ENCODE results near the gene PKP3.
"Not testable (repeated sequence)": the region's sequence is repeated elsewhere in the genome, so short reads cannot be mapped to it uniquely, and the experiment has no call there.

The PKP3 gene

DNA sequence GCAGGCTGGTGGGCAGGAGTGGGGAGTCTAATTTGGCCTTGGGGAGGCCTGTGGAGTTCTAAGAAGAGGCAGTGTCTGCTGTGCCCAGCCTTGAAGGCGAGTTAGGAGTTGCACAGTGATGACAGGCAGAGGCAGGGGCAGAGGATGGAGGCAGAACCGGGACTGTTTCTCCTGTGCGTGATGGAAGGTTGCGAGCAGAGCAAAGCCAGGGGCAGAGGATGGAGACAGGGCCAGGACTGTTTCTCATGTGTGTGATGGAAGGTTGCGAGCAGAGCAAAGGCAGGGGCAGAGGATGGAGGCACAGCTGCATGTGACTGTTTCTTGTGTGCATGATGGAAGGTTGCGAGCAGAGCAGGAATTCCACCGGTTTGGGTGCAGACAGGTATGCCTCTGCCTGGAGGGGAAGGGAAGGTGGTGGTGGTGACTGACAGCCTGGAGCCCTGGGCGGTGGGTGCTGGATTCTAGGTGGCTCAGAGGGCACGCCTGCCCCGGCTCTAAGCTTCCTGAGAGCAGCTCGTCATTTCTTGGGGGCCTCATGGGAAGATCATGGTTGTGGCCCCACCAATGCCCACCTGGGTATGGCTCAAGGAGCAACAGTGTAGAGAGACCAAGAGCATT lies 16.0 kb upstream of the PKP3 start:
- no peak for DNase-seq

DNA sequence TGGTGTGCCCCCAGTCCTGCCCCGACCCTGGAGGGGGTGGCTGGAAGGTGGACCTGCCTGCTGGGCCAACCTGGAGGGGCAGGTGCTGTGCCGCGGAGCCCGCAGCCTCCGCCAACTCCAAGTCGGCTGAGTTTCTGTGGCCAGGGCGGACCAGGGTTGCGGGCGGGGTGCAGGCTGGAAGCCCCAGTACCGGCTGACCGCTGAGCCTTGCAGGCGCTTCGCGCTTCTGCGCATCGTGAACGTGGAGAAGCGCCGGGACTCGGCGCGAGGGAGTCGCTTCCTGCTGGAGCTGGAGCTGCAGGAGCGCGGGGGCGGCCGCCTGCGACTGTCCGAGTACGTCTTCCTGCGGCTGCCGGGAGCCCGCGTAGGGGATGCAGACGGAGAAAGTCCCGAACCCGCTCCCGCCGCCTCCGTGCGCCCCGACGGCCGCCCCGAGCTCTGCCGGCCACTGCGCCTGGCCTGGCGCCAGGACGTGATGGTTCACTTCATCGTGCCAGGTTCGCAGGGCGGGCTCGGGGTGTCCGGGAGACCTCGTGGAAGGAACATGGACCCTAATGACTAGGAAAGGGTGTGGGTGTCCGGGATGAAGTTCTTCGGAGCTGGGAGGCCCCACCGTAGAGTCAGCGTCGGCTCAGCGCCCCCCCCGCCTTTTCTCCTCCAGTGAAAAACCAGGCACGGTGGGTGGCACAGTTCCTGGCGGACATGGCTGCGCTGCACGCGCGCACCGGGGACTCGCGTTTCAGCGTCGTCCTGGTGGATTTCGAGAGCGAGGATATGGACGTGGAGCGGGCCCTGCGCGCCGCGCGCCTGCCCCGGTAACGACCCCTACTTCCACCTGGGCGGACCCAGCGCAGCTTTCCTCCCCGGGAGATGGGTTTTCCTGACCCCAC lies 14.6 kb upstream of the PKP3 start:
- DNase-seq: no peak

DNA sequence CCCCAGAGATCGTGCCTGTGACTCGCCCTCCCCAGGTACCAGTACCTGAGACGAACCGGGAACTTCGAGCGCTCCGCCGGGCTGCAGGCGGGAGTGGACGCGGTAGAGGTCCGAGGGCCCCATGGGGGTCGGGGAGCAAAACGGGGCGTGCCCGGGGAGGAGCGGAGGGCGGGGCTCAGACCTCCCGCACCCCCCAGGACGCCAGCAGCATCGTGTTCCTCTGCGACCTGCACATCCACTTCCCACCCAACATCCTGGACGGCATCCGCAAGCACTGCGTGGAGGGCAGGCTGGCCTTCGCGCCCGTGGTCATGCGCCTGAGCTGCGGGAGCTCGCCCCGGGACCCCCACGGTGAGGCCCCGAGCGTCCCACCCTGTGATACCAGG lies 13.9 kb upstream of the PKP3 start:
- no peak for DNase-seq

DNA sequence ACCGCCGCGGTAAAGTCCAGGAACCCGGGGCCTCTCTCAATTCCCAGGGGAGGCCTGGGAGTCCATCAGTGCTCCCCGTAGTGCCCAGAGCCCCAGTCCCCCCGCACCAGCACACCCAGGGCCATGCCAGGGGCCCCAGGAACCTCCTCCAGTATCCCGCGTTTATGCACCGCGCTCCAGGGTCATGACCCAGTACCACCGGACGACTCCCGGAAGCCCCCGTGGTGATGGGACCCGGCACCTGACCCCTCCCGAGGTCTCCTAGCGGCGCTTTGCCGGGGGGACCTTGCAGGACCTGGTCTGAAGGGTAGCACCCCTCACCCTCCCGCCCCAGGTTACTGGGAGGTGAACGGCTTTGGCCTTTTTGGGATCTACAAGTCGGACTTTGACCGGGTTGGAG lies 13.5 kb upstream of the PKP3 start:
- DNase-seq: no peak

DNA sequence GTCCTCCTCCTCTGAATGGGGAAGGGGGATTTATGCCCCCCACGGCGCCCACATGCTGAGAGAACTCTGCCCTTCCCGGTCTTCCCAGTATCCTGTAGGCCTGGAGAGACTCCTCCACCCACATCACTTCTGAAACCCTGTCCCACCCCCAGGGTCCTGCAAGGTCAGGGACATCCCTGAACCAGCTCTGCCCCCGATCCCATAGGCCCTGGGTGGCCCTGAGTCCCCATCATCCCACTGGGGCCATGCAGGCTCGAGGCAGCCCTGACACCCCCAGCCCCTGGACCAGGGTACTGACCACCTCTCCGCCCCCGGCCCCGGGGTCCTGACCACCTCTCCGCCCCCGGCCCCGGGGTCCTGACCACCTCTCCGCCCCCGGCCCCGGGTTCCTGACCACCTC lies 13.0 kb upstream of the PKP3 start:
- no peak for DNase-seq

DNA sequence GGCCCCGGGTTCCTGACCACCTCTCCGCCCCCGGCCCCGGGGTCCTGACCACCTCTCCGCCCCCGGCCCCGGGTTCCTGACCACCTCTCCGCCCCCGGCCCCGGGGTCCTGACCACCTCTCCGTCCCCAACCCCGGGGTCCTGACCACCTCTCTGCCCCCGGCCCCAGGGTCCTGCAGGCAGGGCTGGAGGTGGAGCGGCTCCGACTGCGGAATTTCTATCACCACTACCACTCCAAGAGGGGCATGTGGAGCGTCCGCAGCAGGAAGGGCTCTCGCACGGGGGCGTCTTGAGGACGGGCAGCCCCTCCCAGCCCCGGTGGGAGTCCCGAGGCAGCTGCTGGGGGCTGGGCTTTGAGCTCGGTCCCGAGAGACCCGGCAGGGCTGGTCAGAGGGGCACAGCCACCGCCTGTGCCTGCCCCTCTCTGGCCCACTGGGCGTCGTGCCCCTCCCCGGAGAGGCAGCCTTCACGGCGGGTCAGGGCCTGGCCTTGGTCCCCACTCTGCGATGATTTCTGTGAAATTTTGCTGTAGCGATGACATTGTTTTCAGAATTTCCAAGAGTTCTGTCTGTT lies 12.4 kb upstream of the PKP3 start:
- no peak for DNase-seq

DNA sequence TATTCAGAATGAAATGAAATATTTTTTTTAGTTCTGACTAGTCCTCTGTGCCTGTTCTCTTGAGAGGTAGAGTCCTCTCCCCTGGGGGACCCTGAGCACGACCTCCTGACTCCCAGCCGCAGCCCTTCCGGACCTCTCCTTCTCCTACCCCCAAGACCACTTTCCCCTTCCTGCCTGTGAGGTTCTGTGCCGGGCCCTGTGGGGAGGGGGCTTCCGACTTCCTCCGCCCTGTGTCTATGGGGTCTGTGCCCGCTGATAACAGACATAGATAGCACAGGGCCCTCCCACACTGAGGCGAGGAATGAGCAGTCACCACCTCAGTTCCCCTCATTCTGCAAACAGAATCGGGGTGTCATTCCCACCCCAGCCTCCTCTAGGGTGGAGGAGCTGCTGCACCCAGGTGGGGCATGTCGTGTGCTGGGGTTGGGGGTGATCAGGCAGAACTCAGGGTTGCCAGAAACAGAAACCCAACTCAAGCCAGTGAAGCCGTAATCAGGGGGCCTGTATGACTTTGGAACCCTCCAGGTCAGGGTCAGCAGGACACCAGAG lies 11.9 kb upstream of the PKP3 start:
- DNase-seq: no peak

DNA sequence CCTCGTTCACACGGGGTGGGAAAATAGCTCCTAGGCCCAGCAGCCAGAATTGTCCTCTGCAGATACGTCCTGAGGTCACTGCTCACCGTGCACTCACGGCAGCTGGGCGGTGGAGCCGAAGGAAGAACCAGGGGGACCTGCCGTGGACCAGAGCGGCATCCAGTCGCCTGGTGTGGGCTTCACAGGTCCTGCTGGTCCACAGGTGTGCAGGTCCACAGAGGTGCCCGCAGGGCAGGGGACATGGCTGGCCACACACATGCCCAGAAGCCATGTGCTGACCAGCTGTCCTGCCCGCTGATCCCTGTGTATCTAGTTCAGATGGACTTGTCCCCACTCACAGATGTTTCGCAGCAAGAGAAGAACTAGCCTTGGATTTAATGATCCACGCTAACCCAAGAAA lies 10.6 kb upstream of the PKP3 start:
- no peak for DNase-seq

DNA sequence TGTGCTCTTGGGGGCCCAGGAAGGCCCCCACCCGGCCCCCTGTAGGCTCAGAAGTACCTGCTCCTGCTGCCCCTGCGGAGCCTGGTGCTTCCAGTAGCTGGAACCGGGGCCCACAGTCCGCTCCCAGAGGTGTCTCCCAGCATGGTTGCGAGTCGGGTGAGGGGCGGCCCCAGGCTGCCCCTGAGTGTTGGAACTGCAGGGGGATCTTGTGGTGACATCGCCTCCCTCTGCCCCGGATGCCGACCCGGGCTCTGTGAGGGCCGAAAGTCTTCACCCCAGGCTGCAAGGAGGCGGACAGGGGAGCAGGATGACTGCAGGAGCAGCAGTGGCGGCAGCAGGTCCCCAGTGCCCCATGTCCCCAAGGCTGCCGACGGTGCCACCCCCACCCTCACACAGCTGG lies 9.5 kb upstream of the PKP3 start:
- no peak for DNase-seq

DNA sequence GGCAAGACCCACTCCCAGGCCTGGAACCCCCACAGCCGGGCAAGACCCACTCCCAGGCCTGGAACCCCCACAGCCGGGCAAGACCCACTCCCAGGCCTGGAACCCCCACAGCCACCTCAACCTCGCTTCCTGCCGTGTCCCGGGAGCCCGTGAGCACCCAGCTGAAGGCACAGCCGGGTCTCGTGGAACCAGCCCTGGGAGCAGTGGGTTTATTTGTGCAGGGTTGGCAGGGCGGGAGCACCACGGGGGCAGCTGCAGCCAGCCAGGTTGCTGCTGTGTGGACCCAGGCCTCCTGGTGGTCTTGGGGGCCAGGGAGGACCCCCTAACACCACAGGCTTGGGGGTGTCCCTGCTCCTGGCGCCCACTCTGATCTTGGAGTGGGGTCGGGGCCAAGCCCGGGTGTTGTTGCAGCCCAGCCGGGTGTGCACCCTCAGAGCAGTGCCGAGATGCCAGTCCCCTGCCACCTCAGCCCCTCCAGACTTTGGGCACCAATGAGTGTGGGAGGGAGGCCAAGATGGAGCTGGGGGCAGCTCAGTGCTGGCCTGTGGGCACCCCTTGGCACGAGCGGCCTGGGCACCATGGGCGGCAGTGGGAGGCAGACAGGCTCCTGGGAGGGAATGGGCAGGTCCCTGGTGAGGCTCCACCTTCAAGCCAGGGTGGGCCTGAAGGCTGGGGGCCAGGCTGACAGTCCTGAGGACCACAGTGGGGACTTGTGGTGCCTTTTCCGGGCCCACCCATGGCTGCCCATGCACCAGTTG lies 8.2 kb upstream of the PKP3 start:
- no peak for DNase-seq

DNA sequence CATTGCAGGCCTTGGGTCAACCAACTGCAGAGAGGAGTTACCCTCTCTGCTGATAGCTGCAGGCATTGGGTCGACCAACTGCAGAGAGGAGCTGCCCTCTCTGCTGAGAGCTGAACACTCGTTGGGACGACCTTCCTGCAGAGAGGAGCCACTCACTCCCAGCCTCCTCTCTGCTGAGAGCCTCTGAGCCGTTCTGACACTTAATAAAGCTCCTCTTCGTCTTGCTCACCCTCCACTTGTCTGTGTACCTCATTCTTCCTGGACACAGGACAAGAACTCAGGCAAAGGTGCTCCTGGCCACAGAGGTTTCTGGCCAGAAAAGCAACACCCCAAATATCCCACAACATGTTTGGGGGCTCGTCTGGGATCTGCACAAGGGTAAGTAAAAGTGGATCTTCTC lies 7.5 kb upstream of the PKP3 start:
- no peak for DNase-seq

DNA sequence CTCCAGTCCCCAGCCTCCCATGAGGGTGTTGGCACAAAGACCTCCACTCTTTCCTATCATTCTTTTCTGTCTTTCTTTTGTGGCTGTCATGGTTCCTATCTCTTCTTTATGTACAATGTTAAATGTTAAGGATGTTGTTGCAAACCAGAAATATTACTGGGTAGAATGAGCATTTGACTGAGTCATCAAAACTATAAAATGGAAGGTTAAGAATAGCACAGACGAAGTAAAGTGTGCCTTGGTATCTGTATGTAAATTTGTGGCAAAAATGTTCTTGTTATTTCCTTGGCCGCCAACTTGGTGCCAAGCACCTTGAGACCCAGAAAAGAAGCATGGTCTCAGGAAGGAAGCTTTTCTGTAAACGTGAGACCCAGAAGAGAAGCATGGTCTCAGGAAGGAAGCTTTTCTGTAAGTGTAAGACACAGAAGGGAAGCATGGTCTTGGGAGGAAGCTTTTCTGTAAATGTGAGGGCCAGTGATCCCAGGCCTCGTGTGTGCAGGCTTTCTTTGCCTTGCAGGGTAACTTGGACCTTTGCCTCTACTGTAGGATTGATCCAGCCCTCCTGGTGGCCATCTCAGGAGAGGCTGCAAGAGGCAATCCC lies 6.7 kb upstream of the PKP3 start:
- no peak for DNase-seq

DNA sequence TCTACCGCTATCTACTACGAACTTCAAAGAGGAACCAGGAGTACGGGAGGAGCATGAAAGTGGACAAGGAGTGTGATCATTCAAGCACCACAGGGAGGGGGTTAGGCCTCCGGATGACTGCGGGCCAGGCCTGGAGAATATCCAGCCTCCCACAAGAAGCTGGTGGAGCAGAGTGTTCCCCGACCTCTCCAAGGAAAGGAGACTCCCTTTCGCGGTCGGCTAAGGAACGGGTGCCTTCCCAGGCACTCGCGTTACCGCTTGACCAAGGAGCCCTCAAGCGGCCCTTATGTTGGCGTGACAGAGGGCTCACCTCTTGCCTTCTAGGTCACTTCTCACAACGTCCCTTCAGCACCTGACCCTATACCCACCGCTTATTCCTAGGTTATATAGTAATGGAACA lies 4.6 kb upstream of the PKP3 start:
- not testable (repeated sequence) for DNase-seq

DNA sequence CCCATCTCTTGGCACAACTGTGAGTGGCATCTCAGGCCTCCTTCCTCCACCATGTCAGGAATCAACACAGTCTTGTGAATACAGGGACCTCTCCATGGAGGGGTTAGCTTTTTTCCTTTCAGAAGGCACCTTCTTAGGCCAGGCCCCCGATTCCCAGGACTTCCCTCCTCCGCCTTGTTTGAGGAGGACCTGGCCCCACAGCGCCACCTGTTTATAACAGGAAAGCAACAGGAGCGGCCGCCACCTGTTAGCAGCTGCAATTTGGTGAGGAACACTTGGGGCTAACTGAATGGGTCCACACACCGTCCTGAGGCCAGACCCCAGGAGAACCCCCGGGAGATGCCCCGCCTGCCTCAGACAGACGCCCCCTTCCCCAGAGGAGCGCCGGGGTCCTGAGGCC lies 3.8 kb upstream of the PKP3 start:
- no peak for DNase-seq

DNA sequence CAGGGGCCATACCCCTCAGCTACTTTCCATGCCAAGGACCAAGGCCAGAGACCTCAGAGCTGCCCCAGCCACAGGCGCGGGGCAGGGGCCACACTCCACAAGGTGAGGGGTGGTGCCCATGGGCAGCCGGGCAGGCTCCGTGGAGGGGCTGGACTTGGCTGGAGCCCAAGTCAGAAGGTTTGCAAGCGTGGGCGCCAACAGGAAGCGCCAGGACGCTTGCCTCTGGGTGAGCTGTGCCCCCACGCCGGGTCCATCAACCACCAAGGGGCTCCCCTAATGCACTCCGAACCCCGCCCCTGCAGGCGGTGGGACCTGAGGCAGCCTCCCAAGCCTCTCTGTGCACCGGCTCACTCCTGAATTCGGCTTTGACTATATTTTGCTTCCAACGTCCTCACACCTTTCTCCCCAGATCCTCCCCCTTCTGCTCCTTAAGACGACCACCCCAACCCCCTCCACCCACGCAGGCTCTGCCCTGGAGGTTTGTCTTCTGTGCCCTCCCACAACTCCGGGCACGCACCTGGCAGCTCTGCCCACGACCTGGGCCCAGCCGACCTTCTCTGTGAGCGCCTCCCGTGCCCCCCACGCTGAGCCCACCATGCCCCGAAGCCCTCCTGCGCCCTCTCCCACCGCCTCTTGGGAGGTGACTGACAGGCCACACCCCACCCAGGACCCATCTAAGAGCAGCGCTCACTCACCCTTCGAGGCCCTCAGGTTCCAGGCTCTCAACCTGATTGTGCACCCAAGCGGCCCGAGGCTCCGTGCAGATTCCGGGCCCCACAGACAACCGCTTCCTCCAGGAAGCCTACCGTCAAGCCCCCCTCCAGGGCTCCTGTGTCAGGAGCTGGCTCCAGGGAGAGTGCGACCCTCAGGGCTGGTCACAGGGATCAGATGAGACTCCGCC lies 2.6 kb upstream of the PKP3 start:
- DNase-seq: no peak

DNA sequence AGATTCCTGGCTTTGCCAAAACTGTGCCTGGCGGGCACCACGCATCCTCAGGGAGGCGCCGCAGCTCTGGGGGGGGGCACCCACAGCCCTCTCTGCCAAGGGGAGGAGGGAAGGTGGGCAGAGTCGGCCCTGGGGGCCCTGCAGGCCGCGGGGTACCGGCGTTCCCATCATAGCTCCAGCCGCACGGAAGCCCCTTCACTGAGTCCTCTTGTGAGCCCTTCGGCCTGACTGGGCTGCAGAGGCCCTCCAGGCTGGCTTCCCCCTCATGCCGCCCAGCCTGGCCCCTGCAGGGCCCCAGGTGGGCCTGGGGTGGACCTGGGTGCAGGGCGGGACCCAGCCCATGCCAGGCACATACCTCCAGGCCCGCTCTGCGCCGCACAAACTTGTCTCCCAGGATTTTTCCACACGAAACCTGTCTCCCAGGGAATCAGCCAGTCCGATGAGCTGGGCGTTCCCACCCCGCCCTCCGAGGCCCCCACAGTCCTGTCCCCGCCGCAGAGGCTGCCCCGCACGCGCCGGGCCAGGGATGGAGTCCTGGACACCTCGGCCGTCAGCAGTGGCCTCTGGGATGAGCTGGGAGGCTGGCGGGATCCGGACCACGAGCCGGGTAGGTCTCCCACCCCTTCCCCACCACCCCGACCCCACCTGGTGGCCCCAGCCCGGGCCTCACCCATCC lies 1.8 kb upstream of the PKP3 start:
- DNase-seq: no peak

DNA sequence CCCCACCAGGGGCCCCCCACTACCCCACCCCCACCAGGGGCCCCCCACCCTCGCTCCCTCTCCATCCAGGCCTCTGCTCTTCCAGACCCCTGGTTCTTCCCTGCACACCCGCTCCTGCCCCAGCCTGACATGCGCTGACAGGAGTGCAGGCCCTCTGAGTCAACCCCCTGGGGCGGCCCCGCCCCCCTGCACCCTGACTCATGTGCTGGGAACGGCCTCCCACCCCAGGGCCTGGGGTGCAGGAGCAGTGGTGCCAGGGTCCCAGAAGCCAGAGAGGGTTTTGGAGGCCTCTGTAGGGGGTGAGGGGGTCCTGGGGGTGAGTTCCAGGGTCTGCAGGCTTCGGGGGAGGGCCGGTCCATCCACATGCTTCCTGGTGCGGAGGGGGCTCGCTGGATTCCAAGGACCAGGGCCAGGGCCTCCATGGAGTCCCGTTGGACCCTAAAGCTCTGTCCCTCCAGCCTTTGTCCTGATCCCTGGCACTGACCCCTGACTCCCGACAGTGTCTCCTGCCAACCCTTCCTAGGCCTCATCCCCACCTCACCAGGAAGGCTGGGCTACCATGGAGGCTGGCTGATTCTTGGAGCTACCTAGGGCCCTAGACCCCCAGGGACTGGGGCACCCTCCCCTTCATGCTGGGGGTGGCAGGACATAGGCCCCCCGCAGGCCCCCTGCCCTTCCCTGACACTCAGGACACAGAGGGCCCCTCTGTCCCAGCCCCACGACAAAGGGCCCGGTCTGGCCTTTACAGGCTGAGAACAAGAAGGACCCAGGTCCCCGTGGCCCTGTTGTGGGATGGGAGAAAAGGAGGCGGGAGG lies 583 bp upstream of the PKP3 start:
- no peak for DNase-seq

DNA sequence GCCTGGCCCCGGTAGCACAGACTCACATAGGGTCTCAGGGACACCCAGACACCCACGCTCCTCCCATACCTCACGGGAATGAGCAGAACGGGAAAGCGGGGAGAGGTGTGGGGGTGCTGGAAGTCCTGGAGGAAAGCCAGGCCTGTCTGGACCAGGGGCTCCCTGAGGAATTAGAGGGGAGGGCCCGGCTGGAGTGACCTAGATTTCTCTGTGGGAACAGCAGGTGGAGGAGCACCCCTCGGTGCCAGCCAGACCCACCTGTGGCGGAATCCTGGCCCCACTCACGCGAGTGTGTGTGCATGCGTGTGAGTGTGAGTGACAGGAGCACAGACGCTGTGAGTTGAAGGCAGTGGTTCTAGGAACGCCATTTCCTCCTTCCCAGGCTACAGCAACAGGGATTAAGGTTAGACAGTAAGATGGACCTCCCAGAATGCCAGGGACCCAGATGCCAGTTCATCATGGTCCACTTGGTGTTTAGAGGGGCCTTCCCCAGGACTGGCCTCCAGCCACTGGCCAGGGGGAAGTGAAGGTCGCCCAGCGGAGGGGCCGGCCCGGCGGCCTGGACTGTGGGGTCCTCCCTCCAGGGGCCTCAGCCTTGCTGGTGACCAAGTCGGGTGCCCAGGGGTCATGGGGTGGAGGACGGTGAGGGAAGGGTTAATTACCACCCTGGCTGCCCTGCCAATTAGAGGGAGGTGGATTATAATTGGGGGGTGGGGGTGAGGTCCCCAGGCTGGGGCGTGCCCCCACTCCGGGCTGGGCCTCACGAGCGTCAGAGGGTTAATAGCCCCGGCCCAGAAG lies 1.0 kb downstream of the PKP3 start:
- DNase-seq: no peak

DNA sequence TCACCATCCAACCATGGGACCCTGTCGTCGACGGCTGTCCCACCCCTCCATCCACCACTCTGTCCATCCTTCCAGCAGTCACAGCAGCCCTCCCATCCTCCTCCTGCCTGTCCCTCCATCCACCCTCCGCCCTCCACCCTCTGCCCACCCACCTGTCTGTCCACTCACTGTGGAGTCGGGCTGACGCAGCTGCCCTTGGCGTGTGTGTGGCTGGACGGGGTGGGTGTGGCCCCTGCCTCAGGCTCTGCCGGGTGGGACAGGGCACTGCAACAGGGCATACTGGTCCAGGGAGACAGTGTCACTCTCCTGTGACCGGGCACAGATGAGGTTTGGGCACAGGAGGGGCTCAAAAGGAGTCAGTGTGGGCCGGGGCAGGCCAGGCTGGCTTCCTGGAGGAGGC lies 1.9 kb downstream of the PKP3 start:
- DNase-seq: no peak

Measured in cortex of kidney (tissue), 1 donor.